Stomach (tissue), 4 donors: ENCODE measurements around the gene RPL7A.

ENCODE experiments used
- EP300 ChIP-seq: sonication (generic); formaldehyde crosslinking; IDR thresholded peaks from one replicate; pipeline ENCODE4 v1.6.1; 2017; ENCODE audit warnings: antibody characterized with exemption
- POLR2A ChIP-seq, 4 donors: fragments of 450-650 bp; IDR thresholded peaks; one replicate each; pipeline ENCODE4 v1.6.1; 2016; ENCODE audit warnings: antibody characterized with exemption in 4 of 4, control low read depth in 2 of 4, mild to moderate bottlenecking in 1 of 4, moderate library complexity in 1 of 4
- POLR2AphosphoS5 ChIP-seq, 3 donors: sonication (generic); formaldehyde crosslinking; IDR thresholded peaks; one replicate each; pipeline ENCODE4 v1.6.1; 2016; ENCODE audit warnings: antibody characterized with exemption in 3 of 3
- TF ChIP-seq, protein P1 (sequence below), 7 experiments: fragments of 450-650 bp in 4 of 7; fragments of 200-600 bp in 3 of 7; sonication (generic) in 3 of 7; IDR thresholded peaks; one replicate each; pipeline ENCODE4 v1.5.1; 2016 to 2019; ENCODE audit warnings: antibody characterized with exemption in 7 of 7, control low read depth in 2 of 7, mild to moderate bottlenecking in 1 of 7

DNA sequence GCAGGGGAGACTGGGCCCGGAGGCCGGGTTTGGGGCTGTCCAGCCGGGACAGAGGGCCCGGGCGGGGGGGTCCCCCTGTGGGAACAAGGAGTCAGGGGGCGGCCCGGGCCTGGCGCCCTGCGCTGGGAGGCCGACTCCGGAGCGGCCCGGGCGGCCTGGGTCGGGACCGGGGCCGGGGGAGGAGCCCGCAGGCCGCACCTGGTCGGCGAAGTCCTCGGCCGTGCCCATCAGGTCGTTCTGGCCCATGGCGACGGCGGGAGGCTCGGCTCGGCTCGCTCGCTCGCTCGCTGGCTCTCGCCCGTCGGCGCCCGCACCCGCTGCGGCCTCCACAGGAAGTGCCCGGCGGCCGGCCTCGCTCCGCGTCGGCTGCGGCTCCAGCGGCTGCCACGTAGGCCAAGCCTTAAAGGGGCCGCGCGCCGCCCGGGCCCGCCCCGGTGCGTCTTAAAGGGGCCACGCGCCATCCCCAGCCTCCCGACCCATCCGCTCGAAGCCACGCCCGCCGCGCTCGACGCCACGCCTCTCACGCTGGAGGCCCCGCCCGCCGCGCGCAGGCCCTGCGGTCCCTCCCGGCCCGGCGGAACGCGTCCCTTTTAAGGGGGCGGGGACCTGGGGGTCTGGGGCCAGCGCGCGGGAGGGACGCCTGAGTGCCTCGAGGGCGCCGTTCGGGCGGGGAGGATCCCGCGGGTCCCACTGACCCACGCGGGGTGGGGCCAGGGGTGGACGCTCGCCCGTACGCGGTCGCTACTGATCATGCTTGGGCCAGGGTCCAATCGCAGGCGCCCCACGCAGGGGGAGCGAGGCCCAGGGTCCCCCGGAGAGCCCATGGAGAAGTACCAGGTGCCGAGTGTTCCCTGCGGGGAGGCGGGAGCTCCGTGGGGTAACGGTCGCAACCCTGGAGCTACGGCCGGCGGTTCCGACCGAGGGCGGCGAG, 28.0 kb downstream of the RPL7A start, which contains the start of the genes STKLD1 and SURF4:
- TF ChIP-seq, protein P1, sequence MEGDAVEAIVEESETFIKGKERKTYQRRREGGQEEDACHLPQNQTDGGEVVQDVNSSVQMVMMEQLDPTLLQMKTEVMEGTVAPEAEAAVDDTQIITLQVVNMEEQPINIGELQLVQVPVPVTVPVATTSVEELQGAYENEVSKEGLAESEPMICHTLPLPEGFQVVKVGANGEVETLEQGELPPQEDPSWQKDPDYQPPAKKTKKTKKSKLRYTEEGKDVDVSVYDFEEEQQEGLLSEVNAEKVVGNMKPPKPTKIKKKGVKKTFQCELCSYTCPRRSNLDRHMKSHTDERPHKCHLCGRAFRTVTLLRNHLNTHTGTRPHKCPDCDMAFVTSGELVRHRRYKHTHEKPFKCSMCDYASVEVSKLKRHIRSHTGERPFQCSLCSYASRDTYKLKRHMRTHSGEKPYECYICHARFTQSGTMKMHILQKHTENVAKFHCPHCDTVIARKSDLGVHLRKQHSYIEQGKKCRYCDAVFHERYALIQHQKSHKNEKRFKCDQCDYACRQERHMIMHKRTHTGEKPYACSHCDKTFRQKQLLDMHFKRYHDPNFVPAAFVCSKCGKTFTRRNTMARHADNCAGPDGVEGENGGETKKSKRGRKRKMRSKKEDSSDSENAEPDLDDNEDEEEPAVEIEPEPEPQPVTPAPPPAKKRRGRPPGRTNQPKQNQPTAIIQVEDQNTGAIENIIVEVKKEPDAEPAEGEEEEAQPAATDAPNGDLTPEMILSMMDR (IDR thresholded peaks at IDR 0.05), result no peak
- TF ChIP-seq POLR2A (IDR thresholded peaks at IDR 0.05), result no peak
- peak; percentile 61 to 91 (median 88) for TF ChIP-seq POLR2AphosphoS5 (IDR thresholded peaks at IDR 0.05)
- TF ChIP-seq EP300, result no peak
